ENCODE results near the gene INSYN2B. TPM values are rescaled to one million over a fixed set of nuclear protein-coding genes. Genes with fewer than 3 reads are reported as not detected.
A peak's percentile ranks its signal among the peaks of the same experiment; 100 is the strongest.

INSYN2B gene
- total RNA-seq, 1 experiment from 2014 or later = 1.5 TPM

- H3K4me3 ChIP-seq (ENCODE audit: low read length) = no peak overlapping the region
- H3K9me2 ChIP-seq (replicated peaks; ENCODE audit: low read length) = no peaks in the 10 kb centered on the region
- H3K27ac ChIP-seq (ENCODE audit: low read length) = no peak overlapping the region
- no peak overlapping the region for H3K4me2 ChIP-seq (ENCODE audit: low read length)
- TF ChIP-seq EZH2phosphoT487 (IDR thresholded peaks at IDR 0.05; ENCODE audit: borderline replicate concordance, low read length) = no peak
- no peak for TF ChIP-seq CTCF (conservative IDR thresholded peaks at IDR 0.05; ENCODE audit: low read depth, low read length)
- no peak for TF ChIP-seq EZH2 (IDR thresholded peaks at IDR 0.05; ENCODE audit: low read length, unreplicated experiment)
- no peaks in the 10 kb centered on the region for H3K9me3 ChIP-seq (ENCODE audit: low read length)
- H4K20me1 ChIP-seq (ENCODE audit: low read length) = no peaks in the 10 kb centered on the region
- no peaks in the 10 kb centered on the region for H3K27me3 ChIP-seq (ENCODE audit: low read length)
- CTCF ChIA-PET = no interaction called here
- intact Hi-C loops (cut with micrococcal nuclease) = loop anchor here (1.0 kb wide), 1 partner anchor 11 kb away; no protein-coding TSS in a partner anchor
- no peak overlapping the region for H2AFZ ChIP-seq (ENCODE audit: low read length)
- no peaks in the 10 kb centered on the region for H3F3A ChIP-seq (ENCODE audit: low read length, unreplicated experiment)
- ATAC-seq (no peak), DNase-seq (no peak)
- peaks cover 33% of the 10 kb centered on the region for H3K4me1 ChIP-seq (ENCODE audit: insufficient read depth, low read length)
- BruUV-seq (replicated peaks) = no TSS peak
- H3K9ac ChIP-seq (ENCODE audit: low read length) = no peak overlapping the region
- no peaks in the 10 kb centered on the region for H3K79me2 ChIP-seq (ENCODE audit: low read length)
- POLR2A ChIA-PET (ENCODE audit: unreplicated experiment) = no interaction called here
- no peaks in the 10 kb centered on the region for H3K36me3 ChIP-seq (ENCODE audit: low read depth, low read length)
These were observed 46.7 kb downstream of the INSYN2B start for GRCh38 chr5:169933616-169934015.

- BruUV-seq (replicated peaks) = no TSS peak
- H3K27ac ChIP-seq (ENCODE audit: low read length) = no peak overlapping the region
- ATAC-seq (peak; percentile 59), DNase-seq (peak; percentile 31)
- H2AFZ ChIP-seq (ENCODE audit: low read length) = no peak overlapping the region
- peaks cover 33% of the 10 kb centered on the region for H3K4me1 ChIP-seq (ENCODE audit: insufficient read depth, low read length)
- intact Hi-C loops (cut with micrococcal nuclease) = loop anchor here (1.0 kb wide), 1 partner anchor 11 kb away; no protein-coding TSS in a partner anchor
- no peaks in the 10 kb centered on the region for H4K20me1 ChIP-seq (ENCODE audit: low read length)
- no peak overlapping the region for H3K4me3 ChIP-seq (ENCODE audit: low read length)
- H3F3A ChIP-seq (ENCODE audit: low read length, unreplicated experiment) = no peaks in the 10 kb centered on the region
- no peak for TF ChIP-seq CTCF (conservative IDR thresholded peaks at IDR 0.05; ENCODE audit: low read depth, low read length)
- no peak for TF ChIP-seq EZH2phosphoT487 (IDR thresholded peaks at IDR 0.05; ENCODE audit: borderline replicate concordance, low read length)
- no peak for TF ChIP-seq EZH2 (IDR thresholded peaks at IDR 0.05; ENCODE audit: low read length, unreplicated experiment)
- no peak overlapping the region for H3K9ac ChIP-seq (ENCODE audit: low read length)
- no peaks in the 10 kb centered on the region for H3K79me2 ChIP-seq (ENCODE audit: low read length)
- no peaks in the 10 kb centered on the region for H3K36me3 ChIP-seq (ENCODE audit: low read depth, low read length)
- no peaks in the 10 kb centered on the region for H3K9me3 ChIP-seq (ENCODE audit: low read length)
- H3K9me2 ChIP-seq (replicated peaks; ENCODE audit: low read length) = no peaks in the 10 kb centered on the region
- H3K4me2 ChIP-seq (ENCODE audit: low read length) = no peak overlapping the region
- CTCF ChIA-PET = no interaction called here
- POLR2A ChIA-PET (ENCODE audit: unreplicated experiment) = no interaction called here
- no peaks in the 10 kb centered on the region for H3K27me3 ChIP-seq (ENCODE audit: low read length)
These were observed 47.2 kb downstream of the INSYN2B start for GRCh38 chr5:169933127-169933526.

- H4K20me1 ChIP-seq (ENCODE audit: low read length) = no peaks in the 10 kb centered on the region
- H3K9ac ChIP-seq (ENCODE audit: low read length) = no peak overlapping the region
- ATAC-seq (no peak), DNase-seq (no peak)
- peaks cover 25% of the 10 kb centered on the region for H3K4me1 ChIP-seq (ENCODE audit: insufficient read depth, low read length)
- H3K4me3 ChIP-seq (ENCODE audit: low read length) = no peak overlapping the region
- H3K27ac ChIP-seq (ENCODE audit: low read length) = no peak overlapping the region
- intact Hi-C loops (cut with micrococcal nuclease) = loop anchor here (10.0 kb wide), 1 partner anchor 291 kb away; no protein-coding TSS in a partner anchor
- TF ChIP-seq EZH2phosphoT487 (IDR thresholded peaks at IDR 0.05; ENCODE audit: borderline replicate concordance, low read length) (no peak), EZH2 (IDR thresholded peaks at IDR 0.05; ENCODE audit: low read length, unreplicated experiment) (no peak), CTCF (conservative IDR thresholded peaks at IDR 0.05; ENCODE audit: low read depth, low read length) (no peak)
- ChIA-PET CTCF (interaction anchor here (2.2 kb wide), 1 partner anchor 57 kb away, joined by 6 read pairs; the partner anchor contains the start of gene INSYN2B), POLR2A (ENCODE audit: unreplicated experiment) (no interaction called here)
- H3K9me2 ChIP-seq (replicated peaks; ENCODE audit: low read length) = no peaks in the 10 kb centered on the region
- no peaks in the 10 kb centered on the region for H3F3A ChIP-seq (ENCODE audit: low read length, unreplicated experiment)
- no peaks in the 10 kb centered on the region for H3K36me3 ChIP-seq (ENCODE audit: low read depth, low read length)
- H2AFZ ChIP-seq (ENCODE audit: low read length) = no peak overlapping the region
- no peaks in the 10 kb centered on the region for H3K9me3 ChIP-seq (ENCODE audit: low read length)
- H3K27me3 ChIP-seq (ENCODE audit: low read length) = no peaks in the 10 kb centered on the region
- BruUV-seq (replicated peaks) = no TSS peak
- H3K79me2 ChIP-seq (ENCODE audit: low read length) = no peaks in the 10 kb centered on the region
- no peak overlapping the region for H3K4me2 ChIP-seq (ENCODE audit: low read length)
These were observed 56.3 kb downstream of the INSYN2B start for GRCh38 chr5:169923988-169924387.
